Hepatocyte (in vitro differentiated cells): Measurements from ENCODE around the gene PLTP. TPM values are rescaled to one million over a fixed set of nuclear protein-coding genes. Genes with fewer than 3 reads are reported as not detected.

Experiments used
- DNase-seq: peaks from one replicate; pipeline ENCODE4 v3.0.0-alpha.2; 2016; ENCODE audit warnings: low spot score
- H2AFZ ChIP-seq: fragments of 200-600 bp; sonication (generic); 2 replicates; pipeline ENCODE4 v1.6.0; 2016; ENCODE audit warnings: antibody characterized with exemption, mild to moderate bottlenecking
- H3K27ac ChIP-seq: fragments of 200-600 bp; sonication (generic); 2 replicates; pipeline ENCODE4 v1.5.1; 2016; ENCODE audit warnings: mild to moderate bottlenecking
- H3K27me3 ChIP-seq: fragments of 200-600 bp; sonication (generic); 2 replicates; pipeline ENCODE4 v1.6.1; 2016
- H3K36me3 ChIP-seq: fragments of 200-600 bp; sonication (generic); replicated peaks from 2 replicates; pipeline ENCODE4 v1.5.1; 2016; ENCODE audit warnings: low read depth; ENCODE audit not compliant: insufficient read depth
- H3K4me1 ChIP-seq: fragments of 200-600 bp; sonication (generic); 2 replicates; pipeline ENCODE4 v1.5.1; 2016; ENCODE audit warnings: mild to moderate bottlenecking, moderate library complexity; ENCODE audit not compliant: insufficient read depth
- H3K4me2 ChIP-seq: fragments of 200-600 bp; sonication (generic); 2 replicates; pipeline ENCODE4 v1.6.0; 2016
- H3K4me3 ChIP-seq: fragments of 200-600 bp; sonication (generic); 2 replicates; pipeline ENCODE4 v1.5.1; 2016; ENCODE audit warnings: mild to moderate bottlenecking
- H3K79me2 ChIP-seq: fragments of 200-600 bp; sonication (generic); 2 replicates; pipeline ENCODE4 v1.6.0; 2017; ENCODE audit warnings: mild to moderate bottlenecking
- H3K9me2 ChIP-seq: fragments of 200-600 bp; sonication (generic); replicated peaks from 2 replicates; pipeline ENCODE4 v1.6.0; 2017; ENCODE audit warnings: mild to moderate bottlenecking; ENCODE audit not compliant: insufficient read depth
- H3K9me3 ChIP-seq: fragments of 200-600 bp; sonication (generic); 2 replicates; pipeline ENCODE4 v1.5.1; 2016; ENCODE audit warnings: low read depth, mild to moderate bottlenecking
- H4K20me1 ChIP-seq: fragments of 200-600 bp; sonication (generic); 2 replicates; pipeline ENCODE4 v1.6.0; 2016; ENCODE audit warnings: mild to moderate bottlenecking; ENCODE audit not compliant: insufficient read depth, poor library complexity, severe bottlenecking
- EZH2 ChIP-seq: fragments of 200-600 bp; sonication (generic); IDR thresholded peaks from 2 replicates; pipeline ENCODE4 v1.6.1; 2016; ENCODE audit warnings: antibody characterized with exemption, mild to moderate bottlenecking, borderline replicate concordance
- EZH2phosphoT487 ChIP-seq: fragments of 200-600 bp; sonication (generic); IDR thresholded peaks from one replicate; pipeline ENCODE4 v1.6.1; 2018; ENCODE audit warnings: antibody characterized with exemption, mild to moderate bottlenecking, low read depth, moderate library complexity; ENCODE audit not compliant: unreplicated experiment, severe bottlenecking
- WGBS: methylation state at CpG from one replicate; pipeline ENCODE4 v1.1.6; 2016; ENCODE audit warnings: low lambda C conversion rate; ENCODE audit errors: missing lambda C conversion rate; 5-methylcytosine and 5-hydroxymethylcytosine counted together
- polyA plus RNA-seq: library from polyadenylated mRNA; unstranded; fragments of >200 nt; fragmentation: Nextera tagmentation; extraction: Ambion mirVana; gene quantifications from 2 replicates; pipeline ENCODE4 v1.2.1, GENCODE V29; 2016
- total RNA-seq: library from RNA; depleted of rRNA; stranded (reverse); fragments of >200 nt; gene quantifications from 2 replicates; pipeline ENCODE4 v1.2.3, GENCODE V29; 2014
- TF ChIP-seq, protein P1 (sequence below): fragments of 200-600 bp; sonication (generic); IDR thresholded peaks from 2 replicates; pipeline ENCODE4 v1.5.1; 2016; ENCODE audit warnings: antibody characterized with exemption, mild to moderate bottlenecking; ENCODE audit not compliant: poor library complexity

The PLTP gene
- total and polyA plus RNA-seq, 2 experiments from 2014 or later: 176 to 623 TPM

DNA sequence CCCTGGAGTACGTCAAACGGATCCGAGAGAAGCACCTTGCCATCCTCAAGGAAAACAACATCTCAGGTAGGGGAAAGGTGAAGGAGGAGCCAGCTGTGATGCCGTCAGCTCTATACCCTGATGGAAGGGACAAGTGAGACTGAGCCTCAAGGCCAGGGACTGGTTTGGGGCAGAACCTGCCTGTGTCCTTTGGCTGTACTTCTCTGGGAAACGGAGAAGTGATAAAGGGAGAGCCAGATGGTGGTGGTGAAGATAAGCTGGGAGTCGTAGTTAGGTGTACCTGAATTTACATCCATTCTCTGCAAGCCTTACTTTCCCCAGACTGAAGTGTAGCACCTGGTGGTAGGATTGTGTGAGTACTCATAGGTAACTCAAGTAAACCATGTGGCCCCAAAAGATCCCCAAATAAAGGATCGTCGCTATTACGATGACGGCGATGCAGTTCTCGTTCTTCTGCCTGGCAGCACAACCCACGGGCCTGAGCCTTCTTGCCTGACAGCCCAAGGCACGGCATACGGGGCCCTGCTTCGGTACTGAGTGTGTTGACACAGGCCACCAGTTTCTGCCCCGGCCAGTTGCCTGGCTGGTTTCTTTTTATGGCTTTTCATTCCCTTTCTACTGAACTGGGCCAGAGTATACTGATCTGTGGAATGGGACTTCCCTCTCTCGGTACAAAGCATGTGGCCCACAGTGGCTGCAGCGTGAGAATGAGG is 33.2 kb upstream of the PLTP start:
- Histone ChIP-seq H3K27me3 (no peaks in the 10 kb centered on the region), H3K36me3 (no peaks in the 10 kb centered on the region), H4K20me1 (no peaks in the 10 kb centered on the region), H3K9me3 (no peaks in the 10 kb centered on the region), H3K4me1 (no peaks in the 10 kb centered on the region), H3K4me2 (no peak overlapping the region), H3K9me2 (no peaks in the 10 kb centered on the region), H3K27ac (no peak overlapping the region), H2AFZ (no peak overlapping the region), H3K4me3 (no peak overlapping the region), H3K79me2 (no peaks in the 10 kb centered on the region)
- TF ChIP-seq EZH2phosphoT487 (no peak), EZH2 (no peak)
- TF ChIP-seq, protein P1, sequence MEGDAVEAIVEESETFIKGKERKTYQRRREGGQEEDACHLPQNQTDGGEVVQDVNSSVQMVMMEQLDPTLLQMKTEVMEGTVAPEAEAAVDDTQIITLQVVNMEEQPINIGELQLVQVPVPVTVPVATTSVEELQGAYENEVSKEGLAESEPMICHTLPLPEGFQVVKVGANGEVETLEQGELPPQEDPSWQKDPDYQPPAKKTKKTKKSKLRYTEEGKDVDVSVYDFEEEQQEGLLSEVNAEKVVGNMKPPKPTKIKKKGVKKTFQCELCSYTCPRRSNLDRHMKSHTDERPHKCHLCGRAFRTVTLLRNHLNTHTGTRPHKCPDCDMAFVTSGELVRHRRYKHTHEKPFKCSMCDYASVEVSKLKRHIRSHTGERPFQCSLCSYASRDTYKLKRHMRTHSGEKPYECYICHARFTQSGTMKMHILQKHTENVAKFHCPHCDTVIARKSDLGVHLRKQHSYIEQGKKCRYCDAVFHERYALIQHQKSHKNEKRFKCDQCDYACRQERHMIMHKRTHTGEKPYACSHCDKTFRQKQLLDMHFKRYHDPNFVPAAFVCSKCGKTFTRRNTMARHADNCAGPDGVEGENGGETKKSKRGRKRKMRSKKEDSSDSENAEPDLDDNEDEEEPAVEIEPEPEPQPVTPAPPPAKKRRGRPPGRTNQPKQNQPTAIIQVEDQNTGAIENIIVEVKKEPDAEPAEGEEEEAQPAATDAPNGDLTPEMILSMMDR: no peak
- DNase-seq: no peak
- WGBS: 94% methylated on average over 18 of the region's 19 CpGs

DNA sequence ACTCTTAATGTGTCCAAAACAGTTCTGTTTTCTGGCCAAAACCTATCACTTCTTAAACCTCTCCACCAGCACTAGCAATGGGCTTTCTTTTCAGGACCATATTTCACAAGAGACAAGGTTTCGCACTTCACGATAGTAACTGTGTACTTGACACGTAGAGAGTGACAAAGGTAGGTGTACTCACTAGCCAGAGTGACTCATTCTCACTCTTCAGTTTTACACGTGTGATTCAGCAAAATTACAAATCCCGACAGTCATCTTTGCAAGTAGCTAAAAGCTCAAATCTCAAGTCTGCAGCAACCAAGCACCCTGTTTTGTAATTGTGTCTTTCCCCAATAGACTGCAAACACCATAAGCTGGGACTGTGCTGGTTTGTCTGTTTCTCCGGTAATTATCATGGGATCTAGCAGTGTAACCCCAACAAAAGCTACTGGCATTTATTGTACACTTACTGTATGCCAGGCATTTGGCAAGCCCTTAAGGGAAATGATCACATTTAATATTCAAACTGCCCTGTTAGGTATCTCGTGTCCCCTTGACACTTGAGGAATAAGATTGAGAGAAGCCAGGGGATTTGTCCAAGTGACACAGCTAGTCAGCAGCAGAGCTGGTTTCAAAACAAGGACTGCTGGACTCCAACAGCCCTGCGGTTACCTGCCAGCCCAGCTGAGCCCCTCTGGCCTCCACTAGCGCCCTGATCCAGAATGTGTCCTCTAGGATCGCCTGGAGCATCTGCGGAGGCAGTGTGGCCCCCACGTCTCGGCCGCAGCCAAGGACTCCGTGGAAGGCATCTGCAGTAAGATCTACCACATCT is 32.4 kb upstream of the PLTP start:
- Histone ChIP-seq H3K27me3 (no peaks in the 10 kb centered on the region), H4K20me1 (no peaks in the 10 kb centered on the region)

DNA sequence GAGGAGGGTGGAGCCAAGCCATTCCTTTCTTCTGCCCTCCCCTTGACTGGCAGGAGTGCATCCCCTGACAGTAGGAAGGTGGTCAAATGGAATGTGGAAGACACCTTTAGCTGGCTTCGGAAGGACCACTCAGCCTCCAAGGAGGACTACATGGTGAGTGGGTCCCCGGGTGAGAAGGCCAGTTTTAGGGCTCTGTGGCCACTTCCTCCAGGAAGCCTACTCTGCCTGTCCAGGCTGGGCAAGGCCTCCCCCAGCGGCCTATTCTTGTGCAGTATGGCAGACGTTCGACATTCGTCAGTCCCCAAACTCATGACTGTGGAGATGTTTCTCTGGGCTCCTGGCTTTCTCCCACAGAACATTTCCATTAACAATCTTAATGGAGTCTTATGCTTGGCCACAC is 31.7 kb upstream of the PLTP start:
- H3K36me3 ChIP-seq: no peaks in the 10 kb centered on the region
- DNase-seq: no peak
- no peak overlapping the region for H3K4me2 ChIP-seq
- H3K79me2 ChIP-seq: no peaks in the 10 kb centered on the region
- no peak overlapping the region for H3K4me3 ChIP-seq
- H3K9me2 ChIP-seq: no peaks in the 10 kb centered on the region
- H3K9me3 ChIP-seq: no peaks in the 10 kb centered on the region
- WGBS: 96% methylated on average over 6 of the region's 6 CpGs
- no peaks in the 10 kb centered on the region for H4K20me1 ChIP-seq
- no peaks in the 10 kb centered on the region for H3K27me3 ChIP-seq
- no peaks in the 10 kb centered on the region for H3K4me1 ChIP-seq
- peak overlapping the region; percentile 67 for H3K27ac ChIP-seq
- H2AFZ ChIP-seq: no peak overlapping the region
- TF ChIP-seq EZH2 (no peak), EZH2phosphoT487 (no peak)
- TF ChIP-seq, protein P1: no peak

More for the DNA sequence above, 32.4 kb upstream of the PLTP start:
- WGBS: 89% methylated on average over 15 of the region's 15 CpGs
- Histone ChIP-seq H3K36me3 (no peaks in the 10 kb centered on the region), H3K9me2 (no peaks in the 10 kb centered on the region), H3K4me2 (no peak overlapping the region), H3K79me2 (no peaks in the 10 kb centered on the region), H3K4me3 (no peak overlapping the region), H3K27ac (peak overlapping the region; percentile 67), H2AFZ (no peak overlapping the region), H3K4me1 (no peaks in the 10 kb centered on the region), H3K9me3 (no peaks in the 10 kb centered on the region)
- no peak for DNase-seq
- TF ChIP-seq, protein P1: no peak
- TF ChIP-seq EZH2phosphoT487 (no peak), EZH2 (no peak)
